ENCODE results near the gene FNTB. TPM values are rescaled to one million over a fixed set of nuclear protein-coding genes. Genes with fewer than 3 reads are reported as not detected.

Gene FNTB
- total RNA-seq, 2 experiments from 2014 or later: 15.0 to 15.6 TPM

GRCh38 chr14:65101631-65102440 is 115.1 kb downstream of the FNTB start:
- Mint-ChIP-seq H3K4me1 (peaks cover 53% of the 10 kb centered on the region), H3K4me3 (peak overlapping the region; percentile 91), H3K9me3 (ENCODE audit: low read depth) (no peaks in the 10 kb centered on the region), H3K27ac (peak overlapping the region; percentile 92), H3K27me3 (peaks cover 5% of the 10 kb centered on the region), H3K36me3 (peaks cover 30% of the 10 kb centered on the region)
- DNase-seq (peak; percentile 67), ATAC-seq (peak; percentile 61)
- CTCF ChIA-PET: interaction anchor here (0.7 to 0.8 kb wide), 2 partner anchors 25 to 27 kb away, joined by 3 read pairs; no protein-coding TSS in a partner anchor

- Mint-ChIP-seq H3K27ac (peak within 1 kb of the TSS; percentile 92), H3K4me3 (peak within 1 kb of the TSS; percentile 91), H3K36me3 (peaks cover 23% of the 10 kb centered on the region), H3K9me3 (ENCODE audit: low read depth) (no peaks in the 10 kb centered on the region), H3K27me3 (peaks cover 5% of the 10 kb centered on the region), H3K4me1 (peaks cover 47% of the 10 kb centered on the region)
- CTCF ChIA-PET: interaction anchor here (0.7 to 1.2 kb wide), 3 partner anchors 26 to 108 kb away, joined by 3 read pairs; no protein-coding TSS in a partner anchor
- DNase-seq (peak; percentile 99), ATAC-seq (peak; percentile 91)
Measured at GRCh38 chr14:65102441-65103149, 115.9 kb downstream of the FNTB start, which contains the start of gene MAX. TSS of gene MAX (minus strand) at chr14:65102517. CDS start at chr14:65102339, 178 bp downstream.

DNA sequence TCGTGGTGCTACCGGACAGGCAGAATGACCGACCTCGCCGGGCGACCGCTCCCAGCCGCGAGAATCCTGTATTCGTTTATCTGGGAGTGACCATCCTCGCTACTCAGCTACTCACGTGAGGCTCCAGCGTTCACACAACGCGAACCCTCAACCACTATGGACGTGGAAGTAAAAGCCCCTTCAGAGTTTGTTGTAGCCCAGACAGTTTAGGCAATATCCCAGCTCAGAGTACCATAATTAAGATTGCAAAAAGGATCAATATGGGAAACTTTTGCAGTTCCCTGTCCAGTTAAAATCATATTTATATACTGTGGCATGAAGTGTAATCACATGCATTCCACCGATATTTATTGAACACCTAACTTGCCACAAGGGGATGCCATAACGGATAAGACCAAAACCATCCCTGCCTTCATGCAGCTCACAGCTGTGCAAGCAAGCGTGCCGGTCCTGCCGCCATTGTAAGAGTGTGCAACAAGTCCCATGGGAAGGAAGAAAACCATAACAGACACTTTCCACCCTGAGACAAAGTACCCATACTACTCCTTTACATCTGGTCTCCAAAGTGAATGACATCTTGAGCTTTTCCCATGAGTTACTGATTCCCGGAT is 116.6 kb downstream of the FNTB start:
- ATAC-seq: no peak
- H3K9me3 Mint-ChIP-seq (ENCODE audit: low read depth): no peaks in the 10 kb centered on the region
- H3K4me1 Mint-ChIP-seq: peaks cover 42% of the 10 kb centered on the region
- DNase-seq: no peak
- peak overlapping the region; percentile 70 for H3K27ac Mint-ChIP-seq
- peaks cover 18% of the 10 kb centered on the region for H3K36me3 Mint-ChIP-seq
- peak overlapping the region; percentile 91 for H3K4me3 Mint-ChIP-seq
- CTCF ChIA-PET: interaction anchor here (0.7 to 1.2 kb wide), 4 partner anchors 93 to 862 kb away, joined by 3 to 4 read pairs (median 3); partner anchors contain the start of gene FNTB
- H3K27me3 Mint-ChIP-seq: peaks cover 5% of the 10 kb centered on the region

GRCh38 chr14:65104791-65105190 is 118.1 kb downstream of the FNTB start:
- Mint-ChIP-seq H3K9me3 (ENCODE audit: low read depth) (no peaks in the 10 kb centered on the region), H3K27ac (no peak overlapping the region), H3K36me3 (peaks cover 13% of the 10 kb centered on the region), H3K4me1 (peaks cover 29% of the 10 kb centered on the region), H3K4me3 (no peak overlapping the region), H3K27me3 (peaks cover 5% of the 10 kb centered on the region)
- CTCF ChIA-PET: interaction anchor here (1.1 kb wide), 1 partner anchor 60 kb away, joined by 3 read pairs; no protein-coding TSS in a partner anchor
- ATAC-seq (no peak), DNase-seq (no peak)

DNA sequence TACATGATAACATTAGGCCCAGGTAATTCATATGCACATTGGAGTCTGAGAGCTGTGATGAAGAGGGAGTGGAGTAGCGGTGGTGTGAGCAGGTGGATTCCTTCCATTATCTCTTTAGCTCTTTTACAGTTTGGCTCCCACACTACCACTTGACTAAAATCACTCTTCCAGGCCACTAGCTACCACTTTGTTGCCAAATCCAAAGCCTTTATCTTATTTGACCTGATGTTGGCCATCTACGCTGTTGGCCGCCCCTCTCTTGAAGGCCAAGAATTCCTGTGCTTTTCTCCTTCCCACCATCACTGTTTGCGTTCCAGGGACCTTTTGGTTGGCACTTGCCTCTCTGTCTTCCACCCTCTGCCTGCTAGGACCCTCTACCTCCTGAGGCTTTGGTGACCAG is 119.6 kb downstream of the FNTB start:
- no peak for ATAC-seq
- DNase-seq: peak; percentile 29
- H3K27ac Mint-ChIP-seq: no peak overlapping the region
- no peaks in the 10 kb centered on the region for H3K9me3 Mint-ChIP-seq (ENCODE audit: low read depth)
- H3K4me1 Mint-ChIP-seq: peaks cover 16% of the 10 kb centered on the region
- no peak overlapping the region for H3K4me3 Mint-ChIP-seq
- peaks cover 2% of the 10 kb centered on the region for H3K36me3 Mint-ChIP-seq
- CTCF ChIA-PET: interaction anchor here (1.1 to 1.9 kb wide), 2 partner anchors 29 to 86 kb away, joined by 4 to 5 read pairs; no protein-coding TSS in a partner anchor
- H3K27me3 Mint-ChIP-seq: peaks cover 5% of the 10 kb centered on the region

DNA sequence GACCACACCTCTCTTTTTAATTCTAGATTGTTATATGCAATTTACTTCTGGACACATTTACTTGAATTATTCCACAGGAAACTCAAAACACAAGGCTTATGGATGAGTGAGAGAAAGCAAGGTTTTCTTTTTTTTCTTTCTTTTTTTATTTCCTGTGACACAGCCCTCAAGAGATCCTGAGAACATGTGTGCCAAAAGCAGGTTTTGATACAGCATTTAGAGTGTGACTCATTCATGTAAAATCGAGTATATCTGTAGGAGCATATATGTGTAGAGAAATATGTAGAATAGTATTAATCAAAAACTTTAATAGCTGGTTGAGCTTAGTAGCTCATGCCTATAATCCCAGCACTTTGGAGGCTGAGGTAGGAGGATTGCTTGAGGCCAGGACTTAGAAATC is 120.0 kb downstream of the FNTB start:
- Mint-ChIP-seq H3K4me3 (no peak overlapping the region), H3K4me1 (peaks cover 16% of the 10 kb centered on the region), H3K36me3 (peaks cover 1% of the 10 kb centered on the region), H3K27me3 (peaks cover 5% of the 10 kb centered on the region), H3K9me3 (ENCODE audit: low read depth) (no peaks in the 10 kb centered on the region), H3K27ac (no peak overlapping the region)
- DNase-seq (no peak), ATAC-seq (no peak)
- CTCF ChIA-PET: interaction anchor here (1.1 to 1.9 kb wide), 2 partner anchors 30 to 87 kb away, joined by 4 to 5 read pairs; no protein-coding TSS in a partner anchor

- CTCF ChIA-PET: interaction anchor here (0.7 to 1.9 kb wide), 3 partner anchors 30 to 87 kb away, joined by 3 to 5 read pairs (median 4); no protein-coding TSS in a partner anchor
- H3K4me3 Mint-ChIP-seq: no peak overlapping the region
- no peak overlapping the region for H3K27ac Mint-ChIP-seq
Measured at GRCh38 chr14:65107200-65107599, 120.5 kb downstream of the FNTB start.

GRCh38 chr14:65109357-65109756 is 122.7 kb downstream of the FNTB start:
- H3K4me1 Mint-ChIP-seq: peaks cover 7% of the 10 kb centered on the region

More at GRCh38 chr14:65107200-65107599, 120.5 kb downstream of the FNTB start:
- H3K4me1 Mint-ChIP-seq: peaks cover 16% of the 10 kb centered on the region
- H3K36me3 Mint-ChIP-seq: peaks cover 1% of the 10 kb centered on the region
- DNase-seq (no peak), ATAC-seq (no peak)
- H3K9me3 Mint-ChIP-seq (ENCODE audit: low read depth): no peaks in the 10 kb centered on the region
- H3K27me3 Mint-ChIP-seq: peaks cover 5% of the 10 kb centered on the region

DNA sequence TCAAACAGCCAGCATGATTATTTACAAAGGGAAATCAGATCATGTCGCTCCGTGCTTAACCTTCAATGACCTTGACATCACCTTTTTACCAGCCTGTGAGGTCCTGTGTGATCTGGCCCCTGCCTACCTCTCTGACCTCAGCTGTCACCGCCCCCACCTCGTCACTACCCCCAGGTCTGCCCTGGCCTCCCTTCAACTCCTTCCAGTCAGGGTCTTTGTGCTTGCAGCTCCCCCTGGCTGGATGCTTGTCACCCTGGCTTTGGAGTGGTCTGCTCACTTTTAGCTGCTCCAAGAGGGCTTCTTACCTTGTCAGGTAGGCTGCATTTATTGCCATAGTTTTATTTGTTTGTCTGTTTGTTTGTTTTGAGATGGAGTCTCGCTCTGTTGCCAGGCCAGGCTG is 123.8 kb downstream of the FNTB start:
- H3K27ac Mint-ChIP-seq: no peak overlapping the region
- DNase-seq (no peak), ATAC-seq (no peak)
- H3K9me3 Mint-ChIP-seq (ENCODE audit: low read depth): no peaks in the 10 kb centered on the region
- H3K4me3 Mint-ChIP-seq: no peak overlapping the region
- H3K36me3 Mint-ChIP-seq: no peaks in the 10 kb centered on the region
- peaks cover 7% of the 10 kb centered on the region for H3K4me1 Mint-ChIP-seq
- CTCF ChIA-PET: no interaction called here
- H3K27me3 Mint-ChIP-seq: peaks cover 2% of the 10 kb centered on the region

More at GRCh38 chr14:65109357-65109756, 122.7 kb downstream of the FNTB start:
- ATAC-seq (no peak), DNase-seq (no peak)
- Mint-ChIP-seq H3K27me3 (peaks cover 5% of the 10 kb centered on the region), H3K9me3 (ENCODE audit: low read depth) (no peaks in the 10 kb centered on the region), H3K4me3 (no peak overlapping the region), H3K36me3 (no peaks in the 10 kb centered on the region), H3K27ac (no peak overlapping the region)
- CTCF ChIA-PET: no interaction called here

Small RNA genes lying within 50 kb of the gene (microRNA-seq; reads per million reads assigned to microRNA genes)
- 1.7 reads per million for gene MIR4706

Other genes starting within 250 kb of the FNTB start
- not detected for gene SPTB, start 107.0 kb upstream of the FNTB start, total RNA-seq
- 10 to 100 TPM; 49.3 to 57.9 TPM for gene CHURC1, start 72.4 kb upstream of the FNTB start, total RNA-seq
- not detected for gene GPX2, start 44.1 kb upstream of the FNTB start, total RNA-seq
- 1 to 10 TPM; 2.1 to 2.3 TPM for gene RAB15, start 14.6 kb upstream of the FNTB start, total RNA-seq
- 100 to 1,000 TPM; 130 to 134 TPM for gene MAX, start 115.6 kb downstream of the FNTB start, total RNA-seq